Amygdala (tissue), 56 donors: ENCODE data around the gene LAIR1.
"Not testable (repeated sequence)": the region's sequence is repeated elsewhere in the genome, so short reads cannot be mapped to it uniquely, and the experiment has no call there.

Source experiments
- DNase-seq, 56 donors: peaks; one replicate each; lab custom pipeline; 2025; lab: John Stamatoyannopoulos, UW

Gene LAIR1, protein sequence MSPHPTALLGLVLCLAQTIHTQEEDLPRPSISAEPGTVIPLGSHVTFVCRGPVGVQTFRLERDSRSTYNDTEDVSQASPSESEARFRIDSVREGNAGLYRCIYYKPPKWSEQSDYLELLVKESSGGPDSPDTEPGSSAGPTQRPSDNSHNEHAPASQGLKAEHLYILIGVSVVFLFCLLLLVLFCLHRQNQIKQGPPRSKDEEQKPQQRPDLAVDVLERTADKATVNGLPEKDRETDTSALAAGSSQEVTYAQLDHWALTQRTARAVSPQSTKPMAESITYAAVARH

DNA sequence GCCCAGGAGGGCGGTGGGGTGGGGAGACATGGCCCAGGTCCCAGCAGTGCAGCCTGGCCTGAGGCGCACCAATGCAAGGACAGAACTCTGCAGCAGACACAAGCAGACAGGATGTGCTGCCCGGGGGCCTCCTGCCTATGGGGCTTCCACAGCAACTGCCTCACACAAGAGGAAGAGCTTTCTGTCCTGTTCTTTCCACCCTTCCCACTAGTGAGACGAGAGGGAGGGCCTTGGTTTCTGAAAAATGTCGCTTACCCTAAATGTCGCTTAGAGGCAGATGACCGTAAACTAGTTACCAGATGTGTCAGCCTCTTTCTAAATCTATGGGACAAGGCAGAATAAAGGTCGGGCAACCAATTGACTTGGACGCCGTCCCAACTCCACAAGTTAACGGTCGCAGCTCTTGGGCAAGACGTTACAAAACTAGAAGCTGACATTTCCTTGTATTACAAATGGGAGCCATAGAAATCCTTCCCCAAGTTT is at the start of gene LAIR1:
Gene LAIR1 (minus strand): TSS at position 157 of the 483 bp plus-strand sequence. CDS start 127 bp downstream, at position 30.
- DNase-seq = peak in 8 of 56 donors; percentile 5 to 35 (median 18)

- no peak for DNase-seq
Observed at GRCh38 chr19:54414156-54414555, 49.4 kb upstream of the LAIR1 start.

DNA sequence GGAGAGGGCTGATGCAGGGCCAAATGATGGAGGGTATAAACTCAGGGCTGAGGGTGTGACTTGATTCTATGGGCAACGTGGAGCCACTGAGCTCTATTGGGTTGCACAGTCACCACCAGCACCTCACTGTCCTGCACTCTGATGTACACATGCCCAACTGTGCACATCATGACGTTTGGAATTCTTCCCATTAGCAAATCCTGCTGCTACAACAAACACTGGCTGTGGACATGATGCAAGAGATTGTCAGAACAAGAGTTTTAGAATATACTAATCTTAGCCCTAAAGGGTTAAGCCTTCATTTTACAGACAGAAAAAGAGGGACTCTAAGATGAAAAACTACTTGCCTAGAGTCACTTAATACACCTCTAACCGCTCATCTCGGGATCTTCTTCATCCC is 48.1 kb upstream of the LAIR1 start:
- DNase-seq = no peak

GRCh38 chr19:54411033-54411432 is 46.3 kb upstream of the LAIR1 start:
- DNase-seq = no peak

DNA sequence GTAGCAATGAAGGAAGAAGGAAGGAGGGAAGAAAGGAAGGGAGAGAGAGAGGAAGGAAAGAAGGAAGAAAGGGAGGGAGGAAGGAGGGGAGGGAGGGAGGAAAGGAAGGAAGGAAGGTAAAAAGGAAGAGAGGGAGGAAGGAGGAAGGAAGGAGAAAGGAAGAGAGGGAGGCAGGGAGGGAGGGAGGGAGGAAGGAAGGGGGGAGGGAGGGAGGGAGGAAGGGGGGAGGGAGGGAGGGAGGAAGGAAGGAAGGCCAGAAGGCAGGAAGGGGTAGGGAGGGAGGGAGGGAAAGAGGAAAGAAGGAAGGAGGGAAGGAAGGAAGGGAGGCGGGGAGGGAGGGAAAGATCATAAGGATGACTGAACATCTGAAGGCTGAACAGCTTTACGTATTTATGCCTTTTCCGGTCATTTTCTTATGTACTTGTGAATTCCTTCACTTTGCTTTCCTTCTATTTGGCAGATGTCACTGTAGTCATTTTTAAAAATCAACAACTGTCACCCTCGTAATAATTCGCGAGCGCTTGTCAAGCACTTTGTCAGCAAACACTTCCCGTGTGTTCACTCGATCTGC is 43.8 kb upstream of the LAIR1 start:
- DNase-seq = no peak

GRCh38 chr19:54407780-54408179 is 43.0 kb upstream of the LAIR1 start:
- no peak for DNase-seq

- DNase-seq = no peak
Observed at GRCh38 chr19:54405628-54406027, 40.9 kb upstream of the LAIR1 start.

GRCh38 chr19:54403054-54403453 is 38.3 kb upstream of the LAIR1 start:
- DNase-seq = no peak

- DNase-seq = no peak
Observed at GRCh38 chr19:54400913-54401312, 36.2 kb upstream of the LAIR1 start.

DNA sequence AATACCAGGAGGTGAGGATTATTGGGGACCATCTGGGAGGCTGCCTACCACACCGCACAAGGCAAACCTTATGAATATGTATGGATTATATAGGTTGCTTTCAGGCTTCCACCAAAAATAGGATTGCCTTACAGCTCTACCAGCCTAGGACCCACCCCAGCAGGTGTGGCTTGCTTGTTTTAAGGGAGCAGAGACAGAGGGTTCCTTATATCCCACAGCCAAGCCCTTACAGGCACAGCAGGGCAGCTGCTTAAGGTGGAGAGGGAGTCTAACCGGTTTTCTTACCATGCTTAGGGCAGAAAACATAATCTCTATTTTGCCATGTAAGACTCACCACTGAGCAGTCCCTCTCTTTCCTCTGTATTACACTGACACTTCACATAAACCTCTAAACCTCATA is 34.5 kb upstream of the LAIR1 start:
- no peak for DNase-seq

DNA sequence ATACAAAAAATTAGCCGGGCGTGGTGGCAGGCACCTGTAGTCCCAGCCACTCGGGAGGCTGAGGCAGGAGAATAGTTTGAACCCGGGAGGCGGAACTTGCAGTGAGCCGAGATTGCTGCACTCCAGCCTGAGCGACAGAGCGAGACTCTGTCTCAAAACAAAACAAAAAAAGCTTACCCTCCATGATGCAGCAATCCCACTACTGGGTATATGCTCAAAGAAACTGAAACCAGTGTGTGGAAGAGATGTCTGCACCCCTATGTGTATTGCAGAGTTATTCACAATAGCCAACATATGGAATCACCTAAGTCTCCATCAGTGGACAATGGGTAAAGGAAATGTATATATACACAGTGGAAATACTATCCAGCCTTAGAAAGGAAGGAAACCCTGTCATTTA is 31.0 kb upstream of the LAIR1 start:
- DNase-seq = no peak

- DNase-seq = no peak
Observed at GRCh38 chr19:54393381-54393780, 28.6 kb upstream of the LAIR1 start.

- no peak for DNase-seq
Observed at GRCh38 chr19:54392105-54392504, 27.4 kb upstream of the LAIR1 start.

GRCh38 chr19:54391589-54392061 is 26.9 kb upstream of the LAIR1 start:
- DNase-seq = no peak

DNA sequence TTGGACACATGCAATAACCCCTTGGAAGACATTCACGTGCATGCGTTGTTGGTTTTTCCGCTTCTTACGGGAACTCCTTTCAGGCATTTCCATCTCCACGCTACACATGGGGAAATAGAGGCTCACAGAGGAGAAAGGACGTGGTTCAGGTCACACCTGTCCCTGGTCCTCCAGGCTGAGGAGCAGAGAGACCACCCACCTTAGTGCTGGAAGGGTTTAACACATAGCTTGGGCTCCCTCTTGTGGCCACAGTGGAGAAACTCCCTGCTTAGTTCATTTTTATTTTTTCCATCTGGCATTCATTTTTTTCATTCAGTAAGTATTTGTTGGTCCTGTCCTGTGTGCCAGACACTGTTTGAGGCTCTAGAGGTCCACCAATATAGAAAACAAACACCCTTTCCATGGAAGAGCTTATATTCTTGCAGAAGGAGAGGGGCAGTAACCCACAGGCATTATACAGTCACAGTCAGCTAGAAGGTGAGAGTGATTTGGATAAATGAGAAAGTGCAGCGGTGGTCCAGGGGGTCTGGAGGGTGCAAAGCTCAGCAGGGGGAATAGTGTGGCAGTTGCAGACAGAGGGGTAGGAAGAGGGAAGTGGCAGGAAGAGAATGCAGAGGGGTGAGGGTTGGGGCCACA is 26.3 kb upstream of the LAIR1 start:
- DNase-seq = peak in 29 of 56 donors; percentile 3 to 47 (median 15)

DNA sequence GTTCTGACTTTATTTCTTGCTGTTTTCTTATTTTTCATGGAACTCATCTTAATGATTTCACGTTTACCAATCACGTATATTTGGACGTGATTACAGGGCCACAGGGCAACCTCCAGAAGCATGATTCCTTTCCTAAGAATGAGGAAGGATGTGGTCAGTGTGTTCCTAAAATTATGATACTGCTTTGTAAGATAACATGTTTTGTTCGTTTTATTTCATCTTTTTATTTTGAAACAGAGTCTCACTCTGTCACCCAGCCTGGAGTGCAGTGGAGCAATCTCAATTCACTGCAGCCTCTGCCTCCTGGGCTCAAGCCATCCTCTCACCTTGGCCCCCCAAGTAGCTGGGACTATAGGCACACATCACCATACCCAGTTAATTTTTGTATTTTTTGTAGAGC is 24.8 kb upstream of the LAIR1 start:
- DNase-seq = no peak

DNA sequence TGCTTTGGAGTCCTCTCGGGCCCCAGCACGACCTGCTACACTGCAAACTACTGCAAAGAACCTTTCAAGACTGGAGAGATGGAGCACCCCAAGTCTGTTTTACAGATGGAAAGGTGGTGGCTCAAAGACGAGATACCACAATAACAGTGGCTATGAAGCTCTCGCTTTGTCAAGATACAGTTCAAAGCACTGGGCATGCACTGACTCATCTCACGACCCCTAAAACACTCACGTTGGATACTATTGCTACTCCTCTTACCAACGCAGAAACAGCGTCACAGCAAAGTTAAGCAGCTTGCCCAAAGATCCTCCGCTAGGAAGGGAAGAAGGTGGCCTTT is 24.0 kb upstream of the LAIR1 start:
- no peak for DNase-seq

DNA sequence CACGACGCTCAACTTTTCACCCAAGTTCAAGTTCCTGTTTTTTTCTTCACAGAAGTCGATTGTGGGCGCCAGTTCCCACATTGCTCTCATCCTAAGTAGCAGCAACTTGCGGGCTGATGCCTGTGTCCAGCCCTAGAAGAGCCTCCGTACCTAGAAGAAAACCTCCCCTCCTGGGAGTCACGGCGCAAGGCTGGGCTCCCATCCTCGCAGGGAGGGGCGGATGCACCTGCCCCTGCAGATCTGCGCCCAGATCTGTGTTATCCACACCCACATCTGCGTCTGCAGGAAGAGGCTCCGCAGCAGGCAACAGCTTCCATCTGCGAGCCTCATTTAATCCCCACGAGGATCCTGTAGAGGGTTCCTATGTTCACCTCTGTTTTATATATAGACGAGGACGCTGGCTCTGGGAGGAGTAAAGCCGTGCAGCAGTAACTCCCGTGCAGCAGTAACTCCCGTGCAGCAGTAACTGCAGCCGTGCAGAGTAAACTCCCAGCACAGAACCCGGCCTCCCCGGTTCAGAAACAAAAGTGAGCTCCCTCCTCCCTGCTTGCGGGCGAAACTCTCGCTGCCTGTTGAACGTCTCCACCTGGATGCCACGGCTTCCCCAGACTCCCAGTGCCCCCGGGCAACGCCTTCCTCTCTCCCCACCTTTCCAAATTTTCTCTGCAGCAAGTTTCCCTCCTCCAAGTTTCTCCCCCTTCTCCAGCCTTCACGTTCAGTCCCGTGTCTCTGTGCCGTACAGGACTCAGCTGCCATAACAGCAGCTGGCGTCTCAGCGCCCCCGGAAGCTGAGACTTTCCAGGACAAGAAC is 23.5 kb upstream of the LAIR1 start:
- DNase-seq = peak in 3 of 56 donors; percentile 4 to 21 (median 12)

DNA sequence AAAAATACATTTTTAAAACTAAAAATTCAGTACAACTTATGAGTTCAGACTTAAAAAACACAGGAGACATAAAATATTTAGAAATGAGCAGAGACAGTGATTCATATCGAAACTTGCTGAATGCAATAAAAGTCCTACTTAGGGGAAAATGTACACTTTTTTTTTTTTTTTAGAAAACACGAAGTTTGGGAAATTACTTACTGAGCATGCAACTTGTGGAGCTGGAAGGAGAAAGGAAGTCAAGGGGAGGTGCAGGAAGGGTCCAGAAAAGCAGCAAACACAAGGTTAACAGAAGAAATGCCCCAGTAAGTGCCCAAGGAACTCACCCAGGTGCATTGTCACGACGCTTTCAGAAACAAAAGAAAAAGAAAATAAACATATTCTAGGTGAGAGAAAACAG is 18.6 kb upstream of the LAIR1 start:
- DNase-seq = no peak

DNA sequence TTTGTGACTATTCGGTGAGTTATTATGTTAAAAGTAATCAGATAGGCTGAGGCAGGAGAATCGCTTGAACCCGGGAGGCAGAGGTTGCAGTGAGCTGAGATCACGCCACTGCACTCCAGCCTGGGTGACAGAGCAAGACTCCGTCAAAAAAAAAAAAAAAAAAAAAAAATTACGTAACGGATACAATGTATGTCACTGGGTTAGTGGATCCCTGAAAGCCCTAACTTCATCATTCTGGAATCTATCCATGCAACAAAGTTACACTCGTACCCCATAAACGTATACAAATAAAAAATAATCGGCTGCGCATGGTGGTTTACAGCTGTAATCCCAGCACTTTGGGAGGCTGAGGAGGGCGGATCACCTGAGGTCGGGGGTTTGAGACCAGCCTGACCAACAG is 17.3 kb upstream of the LAIR1 start:
- not testable (repeated sequence) for DNase-seq

GRCh38 chr19:54380897-54381296 is 16.2 kb upstream of the LAIR1 start:
- no peak for DNase-seq
